Chondrocyte (in vitro differentiated cells): ENCODE measurements around the gene MGAT4B. TPM values are rescaled to one million over a fixed set of nuclear protein-coding genes. Genes with fewer than 3 reads are reported as not detected.

Experiments
- DNase-seq: peaks from one replicate; pipeline ENCODE4 v3.0.0; 2021; ENCODE audit warnings: mixed read lengths, low spot score
- H3K27ac Mint-ChIP-seq: one replicate; pipeline ENCODE4 v1.8.0; 2021; ENCODE audit warnings: mild to moderate bottlenecking, moderate library complexity, mixed read lengths; ENCODE audit not compliant: unreplicated experiment
- H3K27me3 Mint-ChIP-seq: 2 replicates; pipeline ENCODE4 v1.8.0; 2021; ENCODE audit warnings: low read depth, mixed read lengths
- H3K36me3 Mint-ChIP-seq: 2 replicates; pipeline ENCODE4 v1.8.0; 2021; ENCODE audit warnings: low read depth, mixed read lengths
- H3K4me1 Mint-ChIP-seq: 2 replicates; pipeline ENCODE4 v1.8.0; 2021; ENCODE audit warnings: low read depth, mild to moderate bottlenecking, mixed read lengths
- H3K4me3 Mint-ChIP-seq: one replicate; pipeline ENCODE4 v1.8.0; 2021; ENCODE audit warnings: mild to moderate bottlenecking, moderate library complexity, mixed read lengths; ENCODE audit not compliant: unreplicated experiment
- H3K9me3 Mint-ChIP-seq: 2 replicates; pipeline ENCODE4 v1.8.0; 2021; ENCODE audit warnings: low read depth, mixed read lengths
- CTCF ChIP-seq: fragments of 200-600 bp; sonication (generic); IDR thresholded peaks from 2 replicates; pipeline ENCODE4 v1.5.0; 2021; ENCODE audit warnings: antibody characterized with exemption, mild to moderate bottlenecking, moderate library complexity
- total RNA-seq: library from RNA; stranded (reverse); gene quantifications from 3 replicates; pipeline ENCODE4 v1.2.1, GENCODE V29; 2021

MGAT4B gene
- total RNA-seq, 1 donor from 2014 or later, result 142 TPM

GRCh38 chr5:179766726-179767455, 39.8 kb downstream of the MGAT4B start:
- H3K36me3 Mint-ChIP-seq, result peaks cover 9% of the 10 kb centered on the region
- peak overlapping the region; percentile 96 for H3K27ac Mint-ChIP-seq
- H3K9me3 Mint-ChIP-seq, result no peaks in the 10 kb centered on the region
- no peak for TF ChIP-seq CTCF
- no peak for DNase-seq
- no peaks in the 10 kb centered on the region for H3K27me3 Mint-ChIP-seq
- H3K4me1 Mint-ChIP-seq, result peaks cover 62% of the 10 kb centered on the region
- peak overlapping the region; percentile 53 for H3K4me3 Mint-ChIP-seq

- peak; percentile 87 for DNase-seq
- H3K9me3 Mint-ChIP-seq, result no peaks in the 10 kb centered on the region
- peaks cover 66% of the 10 kb centered on the region for H3K4me1 Mint-ChIP-seq
- H3K27ac Mint-ChIP-seq, result peak overlapping the region; percentile 96
- H3K4me3 Mint-ChIP-seq, result peak overlapping the region; percentile 53
- no peaks in the 10 kb centered on the region for H3K27me3 Mint-ChIP-seq
- TF ChIP-seq CTCF, result no peak
- peaks cover 9% of the 10 kb centered on the region for H3K36me3 Mint-ChIP-seq
Measured at GRCh38 chr5:179766021-179766725, 40.5 kb downstream of the MGAT4B start.

GRCh38 chr5:179765400-179765799, 41.3 kb downstream of the MGAT4B start:
- H3K36me3 Mint-ChIP-seq, result peaks cover 4% of the 10 kb centered on the region

GRCh38 chr5:179764056-179764455, 42.6 kb downstream of the MGAT4B start:
- H3K9me3 Mint-ChIP-seq, result no peaks in the 10 kb centered on the region
- TF ChIP-seq CTCF, result no peak
- H3K27me3 Mint-ChIP-seq, result no peaks in the 10 kb centered on the region
- DNase-seq, result peak; percentile 36
- H3K4me3 Mint-ChIP-seq, result no peak overlapping the region
- peaks cover 1% of the 10 kb centered on the region for H3K36me3 Mint-ChIP-seq
- peak overlapping the region; percentile 96 for H3K27ac Mint-ChIP-seq
- peaks cover 82% of the 10 kb centered on the region for H3K4me1 Mint-ChIP-seq

More at GRCh38 chr5:179765400-179765799, 41.3 kb downstream of the MGAT4B start:
- H3K9me3 Mint-ChIP-seq, result no peaks in the 10 kb centered on the region
- peak overlapping the region; percentile 96 for H3K27ac Mint-ChIP-seq
- peaks cover 68% of the 10 kb centered on the region for H3K4me1 Mint-ChIP-seq
- DNase-seq, result peak; percentile 89
- H3K4me3 Mint-ChIP-seq, result peak overlapping the region; percentile 53
- no peaks in the 10 kb centered on the region for H3K27me3 Mint-ChIP-seq
- no peak for TF ChIP-seq CTCF

- H3K27me3 Mint-ChIP-seq, result no peaks in the 10 kb centered on the region
- DNase-seq, result peak; percentile 71
- H3K4me1 Mint-ChIP-seq, result peaks cover 84% of the 10 kb centered on the region
- no peaks in the 10 kb centered on the region for H3K9me3 Mint-ChIP-seq
- TF ChIP-seq CTCF, result peak; percentile 96
- no peaks in the 10 kb centered on the region for H3K36me3 Mint-ChIP-seq
- H3K4me3 Mint-ChIP-seq, result no peak overlapping the region
- peak overlapping the region; percentile 96 for H3K27ac Mint-ChIP-seq
Measured at GRCh38 chr5:179763215-179763945, 43.3 kb downstream of the MGAT4B start.
